Epithelial cell of esophagus (primary cell): Measurements from ENCODE around the gene TPM3.
"Not testable (repeated sequence)": the region's sequence is repeated elsewhere in the genome, so short reads cannot be mapped to it uniquely, and the experiment has no call there.

ENCODE experiments used
- DNase-seq: peaks from one replicate; pipeline ENCODE4 v3.0.0; 2010; ENCODE audit warnings: low read depth
- H3K4me3 ChIP-seq: 2 replicates; pipeline ENCODE4 v1.5.1; 2011; ENCODE audit warnings: mild to moderate bottlenecking, low read length, control low read depth
- CTCF ChIP-seq: IDR thresholded peaks from 2 replicates; pipeline ENCODE4 v1.5.1; 2011; ENCODE audit warnings: low read depth, mild to moderate bottlenecking, low read length, control low read depth, inconsistent platforms; ENCODE audit not compliant: insufficient read depth; ENCODE audit errors: missing control alignments

TPM3 gene

GRCh38 chr1:154191990-154192461, at the start of gene TPM3:
TPM3 (minus strand) TSS chr1:154192100; CDS start chr1:154192018, 82 bp downstream.
- DNase-seq: no peak
- no peak within 1 kb of the TSS for H3K4me3 ChIP-seq

GRCh38 chr1:154240294-154240833, 48.5 kb upstream of the TPM3 start:
- TF ChIP-seq CTCF: no peak
- H3K4me3 ChIP-seq: no peak overlapping the region
- no peak for DNase-seq

More at GRCh38 chr1:154191990-154192461, at the start of gene TPM3:
- no peak for TF ChIP-seq CTCF

- no peak for TF ChIP-seq CTCF
- peak; percentile 21 for DNase-seq
- no peak overlapping the region for H3K4me3 ChIP-seq
Observed at GRCh38 chr1:154239491-154239890, 47.6 kb upstream of the TPM3 start.

- H3K4me3 ChIP-seq: no peak overlapping the region
- DNase-seq: no peak
- TF ChIP-seq CTCF: no peak
Observed at GRCh38 chr1:154237880-154238506, 46.1 kb upstream of the TPM3 start.

- DNase-seq: no peak
- no peak overlapping the region for H3K4me3 ChIP-seq
- no peak for TF ChIP-seq CTCF
Observed at GRCh38 chr1:154237435-154237834, 45.5 kb upstream of the TPM3 start.

GRCh38 chr1:154236855-154237254, 45.0 kb upstream of the TPM3 start:
- no peak for TF ChIP-seq CTCF
- no peak overlapping the region for H3K4me3 ChIP-seq
- no peak for DNase-seq

DNA sequence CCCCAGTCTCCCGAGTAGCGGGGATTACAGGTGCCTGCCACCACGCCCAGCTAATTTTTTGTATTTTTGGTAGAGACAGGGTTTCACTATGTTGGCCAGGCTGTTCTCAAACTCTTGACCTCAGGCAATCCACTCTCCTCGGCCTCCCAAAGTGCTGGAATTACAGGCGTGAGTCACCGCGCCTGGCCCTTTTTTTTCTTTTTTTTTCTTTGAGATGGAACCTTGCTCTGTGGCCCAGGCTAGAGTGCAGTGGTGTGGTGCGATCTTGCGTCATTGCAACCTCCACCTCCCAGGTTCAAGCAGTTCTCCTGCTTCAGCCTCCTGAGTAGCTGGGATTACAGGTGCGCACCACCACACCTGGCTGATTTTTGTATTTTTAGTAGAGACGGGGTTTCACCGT, 41.2 kb upstream of the TPM3 start:
- not testable (repeated sequence) for H3K4me3 ChIP-seq, DNase-seq

DNA sequence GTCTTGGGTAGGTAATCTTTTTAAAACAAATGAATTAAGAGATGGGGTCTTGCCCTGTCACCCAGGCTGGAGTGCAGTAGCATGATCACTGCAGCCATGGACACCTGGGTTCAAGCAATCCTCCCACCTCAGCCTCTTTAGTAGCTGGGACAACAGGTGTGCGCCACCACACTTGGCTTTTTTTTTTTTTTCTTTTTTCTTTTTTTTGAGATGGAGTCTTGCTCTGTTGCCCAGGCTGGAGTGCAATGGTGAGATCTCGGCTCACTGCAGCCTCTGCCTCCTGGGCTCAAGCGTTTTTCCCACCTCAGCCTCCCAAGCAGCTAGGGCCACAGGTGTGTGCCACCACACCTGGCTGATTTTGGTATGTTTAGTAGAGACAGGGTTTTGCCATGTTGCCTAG, 39.2 kb upstream of the TPM3 start:
- not testable (repeated sequence) for DNase-seq, H3K4me3 ChIP-seq
